GM06990 (cell line): ENCODE measurements around the gene ARID1B.

Experiments
- DNase-seq: peaks from one replicate; pipeline ENCODE4 v3.0.0-alpha.2; 2011; ENCODE audit not compliant: insufficient read length; ENCODE audit errors: extremely low read depth
- H3K27me3 ChIP-seq: replicated peaks from 2 replicates; pipeline ENCODE4 v1.6.0; 2011; ENCODE audit warnings: low read length; ENCODE audit not compliant: control insufficient read depth, insufficient read depth
- H3K36me3 ChIP-seq: 2 replicates; pipeline ENCODE4 v1.5.1; 2011; ENCODE audit warnings: low read length; ENCODE audit not compliant: control insufficient read depth, insufficient read depth
- H3K4me3 ChIP-seq: replicated peaks from 2 replicates; pipeline ENCODE4 v1.5.1; 2011; ENCODE audit warnings: low read depth, mild to moderate bottlenecking, control low read depth, low read length
- CTCF ChIP-seq: IDR thresholded peaks from 2 replicates; pipeline ENCODE4 v1.5.1; 2011; ENCODE audit warnings: low read length, control low read depth, mild to moderate bottlenecking, inconsistent platforms; ENCODE audit not compliant: insufficient read depth, poor library complexity, severe bottlenecking

ARID1B gene

DNA sequence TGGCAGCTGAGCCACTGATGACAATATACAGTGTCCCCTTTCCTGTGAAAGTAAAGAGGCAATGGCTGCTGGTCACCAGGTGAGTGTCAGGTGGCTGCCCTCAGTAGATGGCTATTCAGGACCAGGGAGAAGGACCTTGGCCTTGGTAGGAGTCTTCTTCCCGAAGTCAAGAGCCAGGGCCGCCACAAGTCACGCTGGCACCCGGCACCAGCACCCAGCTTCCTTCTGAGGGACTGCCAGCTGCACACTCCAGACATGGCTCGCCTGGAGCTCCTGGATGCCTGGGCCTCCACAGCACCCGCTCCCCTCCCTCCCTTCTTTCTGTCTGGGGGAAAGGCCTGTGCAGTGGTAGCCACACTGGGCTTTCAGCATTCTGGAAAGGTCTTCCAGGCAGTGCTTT, 419.2 kb downstream of the ARID1B start:
- H3K4me3 ChIP-seq, result no peak overlapping the region
- peaks cover 21% of the 10 kb centered on the region for H3K36me3 ChIP-seq
- H3K27me3 ChIP-seq, result no peaks in the 10 kb centered on the region
- no peak for TF ChIP-seq CTCF
- no peak for DNase-seq

DNA sequence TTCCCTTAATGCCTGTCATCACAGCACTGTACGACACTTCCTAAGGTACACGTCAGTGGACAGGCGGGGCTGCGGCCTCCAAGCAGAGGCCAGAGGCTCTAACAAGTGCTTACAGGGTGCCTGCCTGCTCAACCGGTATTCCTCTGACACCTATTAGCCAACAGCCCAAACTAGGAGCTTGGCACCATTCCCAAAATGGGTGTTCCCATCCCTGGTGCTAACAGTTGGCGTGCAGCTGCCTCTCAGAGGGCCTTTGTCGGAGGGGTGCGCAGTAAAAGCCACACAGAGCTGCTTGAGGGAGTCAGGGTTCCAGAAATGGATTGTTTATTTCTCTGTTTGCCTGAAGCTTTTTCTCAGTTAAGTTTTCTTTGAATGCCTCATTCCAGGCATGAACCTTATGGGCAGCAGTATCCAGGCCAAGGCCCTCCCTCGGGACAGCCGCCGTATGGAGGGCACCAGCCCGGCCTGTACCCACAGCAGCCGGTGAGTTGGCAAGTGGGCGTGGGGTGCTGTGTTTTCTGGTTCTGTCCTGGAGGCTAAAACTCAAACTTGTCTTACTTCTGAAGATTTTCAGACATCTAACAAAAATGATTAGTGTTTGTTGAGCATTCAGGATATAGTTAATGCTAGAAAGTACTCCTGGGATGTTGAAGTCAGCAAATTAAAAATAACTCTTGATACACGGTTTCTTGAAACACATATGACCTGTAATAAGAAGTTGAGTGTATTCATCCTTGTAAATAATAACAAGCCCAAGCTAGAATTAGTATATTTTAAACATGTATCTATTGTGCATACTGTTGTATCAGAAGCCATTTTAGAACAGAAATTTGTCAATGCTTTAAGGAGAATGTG, 421.5 kb downstream of the ARID1B start:
- H3K4me3 ChIP-seq, result no peak overlapping the region
- peaks cover 20% of the 10 kb centered on the region for H3K36me3 ChIP-seq
- no peak for TF ChIP-seq CTCF
- no peaks in the 10 kb centered on the region for H3K27me3 ChIP-seq
- DNase-seq, result no peak

DNA sequence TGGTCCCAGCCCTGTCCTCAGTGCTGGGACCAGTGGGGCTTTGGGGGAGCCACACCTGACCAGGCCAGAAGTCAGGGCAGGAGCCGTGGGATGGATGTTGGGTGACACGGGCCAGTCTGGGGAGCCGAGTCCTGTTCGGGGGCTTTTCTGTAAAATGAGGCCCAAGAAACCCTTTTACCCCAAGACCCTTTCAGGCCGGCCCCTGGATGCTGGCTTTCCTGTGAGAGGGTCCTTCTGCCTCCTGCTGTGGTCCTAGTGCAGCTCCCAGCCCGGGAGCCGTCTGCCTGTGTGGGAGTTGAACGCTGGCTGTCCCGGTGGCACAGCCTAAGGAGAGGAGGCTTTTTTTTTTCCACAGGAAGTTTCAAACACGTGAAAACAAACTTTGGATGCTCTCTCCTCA, 422.9 kb downstream of the ARID1B start:
- Histone ChIP-seq H3K4me3 (no peak overlapping the region), H3K27me3 (no peaks in the 10 kb centered on the region), H3K36me3 (peaks cover 22% of the 10 kb centered on the region)
- DNase-seq, result no peak
- no peak for TF ChIP-seq CTCF

- H3K36me3 ChIP-seq, result peaks cover 22% of the 10 kb centered on the region
- DNase-seq, result no peak
- TF ChIP-seq CTCF, result no peak
- H3K27me3 ChIP-seq, result no peaks in the 10 kb centered on the region
- no peak overlapping the region for H3K4me3 ChIP-seq
Measured at GRCh38 chr6:157200611-157201010, 423.4 kb downstream of the ARID1B start.

- TF ChIP-seq CTCF, result no peak
- Histone ChIP-seq H3K4me3 (no peak overlapping the region), H3K27me3 (no peaks in the 10 kb centered on the region), H3K36me3 (peaks cover 24% of the 10 kb centered on the region)
- DNase-seq, result no peak
Measured at GRCh38 chr6:157201083-157201482, 423.9 kb downstream of the ARID1B start.
